GM10248 (cell line): ENCODE results near the gene SLC25A10.
A peak's percentile ranks its signal among the peaks of the same experiment; 100 is the strongest.

Experiments
- CTCF ChIA-PET: fragments of 300-600 bp; sonication (Branson Sonifier 250); formaldehyde crosslinking; extraction: SDS; loops from one replicate; lab custom pipeline; 2021; ENCODE audit warnings: antibody characterized with exemption; lab: Yijun Ruan, JAX
- POLR2A ChIA-PET: fragments of 350-650 bp; sonication (Branson Sonifier 250); formaldehyde crosslinking; extraction: SDS; loops from one replicate; lab custom pipeline; 2020; ENCODE audit warnings: antibody characterized with exemption; lab: Yijun Ruan, JAX
- DNase-seq: peaks from one replicate; pipeline ENCODE4 v3.0.0; 2012; ENCODE audit errors: extremely low spot score
- CTCF ChIP-seq: IDR thresholded peaks from 2 replicates; pipeline ENCODE4 v1.5.1; 2012; ENCODE audit warnings: mild to moderate bottlenecking, low read depth; ENCODE audit errors: extremely low read depth, missing control alignments, control extremely low read depth

SLC25A10 gene

GRCh38 chr17:81702934-81703746, 8.9 kb upstream of the SLC25A10 start, which contains the start of gene MRPL12:
MRPL12 (plus strand) TSS chr17:81703367; CDS start chr17:81703502, 135 bp downstream.
- peak; percentile 98 for DNase-seq
- CTCF ChIA-PET, result interaction anchor here (0.7 to 2.8 kb wide), 7 partner anchors 8 to 256 kb away, joined by 3 to 12 read pairs (median 4); partner anchors contain the start of genes ARL16, CCDC137, HGS and OXLD1
- no peak for TF ChIP-seq CTCF
- POLR2A ChIA-PET, result interaction anchor here (0.6 to 1.3 kb wide), 5 partner anchors 8 to 866 kb away, joined by 3 to 5 read pairs (median 4); partner anchors contain the start of genes ARL16 and HGS

DNA sequence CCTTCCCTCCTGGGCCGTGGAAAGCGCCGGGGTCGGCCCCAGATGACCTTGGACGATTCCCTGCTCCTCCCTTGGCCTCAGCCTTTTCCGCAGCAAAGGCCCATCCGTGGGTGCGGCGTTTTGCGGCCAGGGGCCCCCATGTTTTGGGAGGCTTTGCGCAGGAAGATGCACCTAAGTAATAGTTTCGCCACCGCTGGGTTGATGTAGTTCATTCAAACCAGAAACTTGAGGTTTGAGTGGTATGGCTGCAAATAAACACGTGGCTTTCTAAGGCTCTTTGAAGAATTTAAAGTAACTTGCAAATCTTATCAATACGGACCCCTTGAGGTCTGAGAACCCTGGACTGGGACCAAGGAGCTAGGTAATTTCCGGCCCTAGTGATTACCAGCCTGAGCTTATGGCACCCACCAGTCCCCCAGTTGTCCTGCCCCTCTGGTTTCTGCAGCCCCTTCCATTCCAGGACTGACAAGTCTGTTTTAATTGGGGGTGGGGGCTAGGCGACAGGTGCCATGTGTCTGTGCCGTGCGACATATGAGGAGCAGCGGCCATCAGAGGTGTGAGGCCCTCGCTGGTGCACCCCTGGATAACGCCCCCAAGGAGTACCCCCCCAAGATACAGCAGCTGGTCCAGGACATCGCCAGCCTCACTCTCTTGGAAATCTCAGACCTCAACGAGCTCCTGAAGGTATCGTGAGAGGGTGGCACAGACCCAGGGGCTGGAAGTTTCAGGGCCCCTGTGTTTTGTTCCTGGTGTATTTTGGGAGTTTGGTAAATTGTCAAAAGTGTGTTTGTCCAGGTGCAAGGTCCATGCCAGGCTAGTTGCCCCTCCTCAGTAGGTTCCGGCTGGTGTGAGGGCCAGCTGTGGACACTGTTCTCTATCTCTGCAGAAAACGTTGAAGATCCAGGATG, 8.1 kb upstream of the SLC25A10 start:
- POLR2A ChIA-PET, result interaction anchor here (1.0 kb wide), 2 partner anchors 9 to 10 kb away, joined by 3 to 4 read pairs; no protein-coding TSS in a partner anchor
- DNase-seq, result no peak
- CTCF ChIA-PET, result interaction anchor here (0.9 to 2.8 kb wide), 3 partner anchors 19 to 38 kb away, joined by 3 to 12 read pairs (median 3); partner anchors contain the start of genes ARL16, CCDC137, HGS and OXLD1
- no peak for TF ChIP-seq CTCF

DNA sequence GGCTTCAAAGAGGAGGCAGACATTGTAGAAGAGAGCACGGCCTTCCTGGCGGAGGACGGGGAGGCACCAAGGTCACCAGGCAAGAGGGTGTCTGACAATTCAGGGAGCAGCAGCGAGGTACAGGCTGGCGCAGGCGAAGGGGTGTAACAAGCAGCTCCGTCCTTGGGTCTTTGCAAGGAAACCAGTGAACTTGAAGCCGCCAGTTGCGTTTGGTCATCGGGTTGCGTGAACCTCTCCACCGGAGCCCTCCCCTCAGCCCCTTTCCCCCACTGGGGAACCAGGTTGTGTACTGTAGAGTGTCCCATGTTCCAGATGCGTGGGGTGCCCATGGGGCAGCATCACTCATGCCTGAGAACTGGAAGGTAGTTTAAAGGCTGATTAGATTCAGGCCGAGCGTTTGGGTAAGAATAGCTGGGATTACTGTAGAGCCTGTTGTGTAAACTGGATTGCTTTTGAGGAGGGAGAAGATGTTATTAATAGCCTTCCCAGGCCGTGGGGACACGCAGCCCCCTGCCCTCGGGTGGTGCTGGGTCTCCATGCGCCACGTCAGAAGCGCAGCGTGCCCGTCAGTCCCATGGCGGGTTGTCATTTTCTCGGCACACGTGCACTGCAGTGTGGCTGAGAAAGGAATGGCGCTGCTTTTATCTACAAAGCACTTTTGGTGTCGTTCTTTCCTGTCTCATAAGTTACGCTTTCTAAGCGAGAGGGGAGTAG, 6.4 kb upstream of the SLC25A10 start:
- CTCF ChIA-PET, result no interaction called here
- DNase-seq, result no peak
- POLR2A ChIA-PET, result interaction anchor here (1.5 kb wide), 1 partner anchor 22 kb away, joined by 3 read pairs; the partner anchor contains the start of genes ARL16 and HGS
- TF ChIP-seq CTCF, result no peak

DNA sequence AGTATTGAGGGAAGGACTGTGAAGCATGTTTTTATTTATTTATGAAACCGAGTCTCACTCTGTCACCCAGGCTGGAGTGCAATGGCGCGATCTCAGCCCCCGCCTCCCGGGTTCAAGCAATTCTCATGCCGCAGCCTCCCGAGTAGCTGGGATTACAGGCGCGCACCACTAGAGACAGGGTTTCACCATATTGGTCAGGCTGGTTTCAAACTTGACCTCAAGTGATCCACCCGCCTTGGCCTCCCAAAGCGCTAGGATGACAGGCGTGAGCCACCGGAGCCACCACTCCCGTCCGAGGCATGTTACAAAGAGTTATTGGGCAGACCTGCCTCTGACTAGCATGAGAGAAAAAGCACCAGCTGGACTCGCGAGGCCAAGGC, 5.9 kb upstream of the SLC25A10 start:
- CTCF ChIA-PET, result no interaction called here
- TF ChIP-seq CTCF, result no peak
- DNase-seq, result no peak
- POLR2A ChIA-PET, result interaction anchor here (1.5 kb wide), 1 partner anchor 23 kb away, joined by 3 read pairs; the partner anchor contains the start of genes ARL16 and HGS

DNA sequence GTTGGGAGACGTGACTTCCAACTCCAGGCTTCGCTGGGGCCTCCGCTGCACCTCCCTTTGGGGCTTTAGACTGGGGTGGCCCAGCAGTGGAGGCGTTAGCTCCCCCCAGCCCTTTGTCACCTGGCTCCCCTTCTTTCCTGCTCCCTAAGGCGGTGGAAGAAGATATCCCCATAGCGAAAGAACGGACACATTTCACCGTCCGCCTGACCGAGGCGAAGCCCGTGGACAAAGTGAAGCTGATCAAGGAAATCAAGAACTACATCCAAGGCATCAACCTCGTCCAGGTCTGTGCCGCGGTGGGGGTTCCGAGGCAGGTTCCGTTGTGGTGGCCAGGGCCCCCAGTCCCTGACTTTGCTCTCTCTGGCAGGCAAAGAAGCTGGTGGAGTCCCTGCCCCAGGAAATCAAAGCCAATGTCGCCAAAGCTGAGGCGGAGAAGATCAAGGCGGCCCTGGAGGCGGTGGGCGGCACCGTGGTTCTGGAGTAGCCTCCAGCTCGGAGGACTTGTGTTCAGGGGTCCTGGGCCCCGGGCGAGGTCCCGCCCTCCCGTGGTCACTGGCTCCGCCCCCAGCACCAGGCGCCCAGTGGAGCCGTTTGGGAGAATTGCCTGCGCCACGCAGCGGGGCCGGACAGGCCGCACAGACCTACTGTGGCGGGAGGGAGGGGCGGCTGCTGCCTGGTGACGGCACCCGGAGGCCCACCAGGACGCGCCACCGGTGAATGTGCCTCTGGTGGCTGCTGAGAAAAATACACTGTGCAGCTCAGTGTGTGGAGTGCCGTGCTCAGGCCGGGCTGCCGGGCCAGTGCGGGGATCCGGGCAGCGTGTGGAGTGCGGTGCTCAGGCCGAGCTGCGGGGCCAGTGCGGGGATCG, 5.1 kb upstream of the SLC25A10 start:
- POLR2A ChIA-PET, result interaction anchor here (1.5 kb wide), 1 partner anchor 23 kb away, joined by 3 read pairs; the partner anchor contains the start of genes ARL16 and HGS
- TF ChIP-seq CTCF, result no peak
- DNase-seq, result no peak
- CTCF ChIA-PET, result interaction anchor here (0.9 to 1.5 kb wide), 2 partner anchors 23 to 32 kb away, joined by 3 read pairs; partner anchors contain the start of genes ARL16 and HGS
